ENCODE measurements around the gene ENOX1. TPM values are rescaled to one million over a fixed set of nuclear protein-coding genes. Genes with fewer than 3 reads are reported as not detected.

ENOX1 gene
- total RNA-seq, 4 donors from 2014 or later = 0.27 to 0.83 (median 0.53) TPM; not detected in 1

DNA sequence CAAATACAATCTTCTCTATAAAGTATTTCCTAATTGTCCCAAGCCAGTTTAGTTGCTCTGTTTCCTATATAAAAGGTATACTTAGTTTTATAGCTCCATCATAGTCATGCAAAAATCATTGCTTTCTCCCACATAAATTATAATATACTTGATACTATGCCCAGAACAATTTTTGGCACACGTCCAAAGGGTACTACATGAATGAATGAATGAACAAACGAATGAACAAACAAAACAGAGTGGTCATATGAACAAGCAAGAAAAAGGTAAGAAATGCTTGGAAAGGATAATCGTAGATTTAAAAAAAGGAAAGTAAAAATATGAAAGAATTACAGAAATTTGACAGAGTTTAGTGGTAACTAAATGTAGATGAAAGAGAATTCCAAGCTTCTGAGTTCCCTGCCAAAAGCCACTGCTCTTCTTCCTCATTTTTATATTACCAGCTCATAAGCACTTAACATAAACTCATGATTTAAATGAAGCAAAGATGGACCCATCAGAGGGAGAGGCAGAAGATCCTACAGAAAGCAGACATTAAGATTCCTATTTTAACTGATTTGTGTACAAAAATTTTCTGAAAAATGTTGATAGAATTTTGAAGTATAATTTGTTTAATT, 123.2 kb downstream of the ENOX1 start:
- Histone ChIP-seq H3K27ac (no peak overlapping the region), H3K36me3 (no peaks in the 10 kb centered on the region), H3K4me1 (peaks cover 0 to 9% (median 0%) of the 10 kb centered on the region in 4 donors), H3K4me3 (no peak overlapping the region), H3K27me3 (no peaks in the 10 kb centered on the region), H3K9me3 (no peaks in the 10 kb centered on the region)
- TF ChIP-seq POLR2A (IDR thresholded peaks at IDR 0.05) (no peak), CTCF (IDR thresholded peaks at IDR 0.05) (no peak)
- DNase-seq = no peak

GRCh38 chr13:43662976-43663375, 123.8 kb downstream of the ENOX1 start:
- H3K27ac ChIP-seq = no peak overlapping the region
- no peak overlapping the region for H3K4me3 ChIP-seq
- H3K4me1 ChIP-seq = peaks cover 0 to 9% (median 0%) of the 10 kb centered on the region in 4 donors
- no peak for DNase-seq
- H3K9me3 ChIP-seq = no peaks in the 10 kb centered on the region
- TF ChIP-seq POLR2A (IDR thresholded peaks at IDR 0.05) (no peak), CTCF (IDR thresholded peaks at IDR 0.05) (no peak)
- H3K36me3 ChIP-seq = no peaks in the 10 kb centered on the region
- H3K27me3 ChIP-seq = no peaks in the 10 kb centered on the region

- H3K36me3 ChIP-seq = no peaks in the 10 kb centered on the region
- H3K27me3 ChIP-seq = no peaks in the 10 kb centered on the region
- no peak overlapping the region for H3K27ac ChIP-seq
- no peaks in the 10 kb centered on the region for H3K9me3 ChIP-seq
- TF ChIP-seq POLR2A (IDR thresholded peaks at IDR 0.05) = no peak
- TF ChIP-seq CTCF (IDR thresholded peaks at IDR 0.05) = no peak
- H3K4me1 ChIP-seq = peaks cover 0 to 9% (median 0%) of the 10 kb centered on the region in 4 donors
- no peak for DNase-seq
- no peak overlapping the region for H3K4me3 ChIP-seq
These were observed 125.5 kb downstream of the ENOX1 start for GRCh38 chr13:43661161-43661830.

DNA sequence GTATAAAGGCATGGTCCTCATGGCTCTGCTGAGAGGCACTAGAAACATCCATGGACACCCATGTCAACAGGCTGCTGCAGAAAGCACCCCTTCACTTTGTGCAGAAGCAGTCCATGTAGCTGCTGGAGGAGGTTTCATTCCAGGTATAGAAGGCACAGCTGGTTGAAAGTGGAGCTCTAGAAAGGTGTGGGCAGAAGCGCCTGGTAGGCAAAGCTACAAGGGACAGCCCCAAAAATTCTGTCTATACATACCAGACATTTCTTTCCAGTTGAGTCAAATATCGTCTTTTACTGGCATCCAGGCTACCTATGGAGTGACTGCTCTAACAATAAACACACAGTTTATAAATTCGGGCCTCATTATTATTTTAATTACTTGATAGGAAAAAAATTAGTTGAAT, 129.3 kb downstream of the ENOX1 start:
- H3K4me1 ChIP-seq = no peaks in the 10 kb centered on the region
- H3K27me3 ChIP-seq = no peaks in the 10 kb centered on the region
- no peak for DNase-seq
- H3K36me3 ChIP-seq = no peaks in the 10 kb centered on the region
- H3K27ac ChIP-seq = no peak overlapping the region
- H3K9me3 ChIP-seq = no peaks in the 10 kb centered on the region
- TF ChIP-seq CTCF (IDR thresholded peaks at IDR 0.05) (no peak), POLR2A (IDR thresholded peaks at IDR 0.05) (no peak)
- H3K4me3 ChIP-seq = no peak overlapping the region

- H3K27me3 ChIP-seq = no peaks in the 10 kb centered on the region
- no peak overlapping the region for H3K4me3 ChIP-seq
- H3K9me3 ChIP-seq = no peaks in the 10 kb centered on the region
- H3K4me1 ChIP-seq = no peaks in the 10 kb centered on the region
- TF ChIP-seq CTCF (IDR thresholded peaks at IDR 0.05) (no peak), POLR2A (IDR thresholded peaks at IDR 0.05) (no peak)
- no peak overlapping the region for H3K27ac ChIP-seq
- no peak for DNase-seq
- no peaks in the 10 kb centered on the region for H3K36me3 ChIP-seq
These were observed 132.8 kb downstream of the ENOX1 start for GRCh38 chr13:43653980-43654379.
